Measurements from ENCODE around the gene GPS2.

DNA sequence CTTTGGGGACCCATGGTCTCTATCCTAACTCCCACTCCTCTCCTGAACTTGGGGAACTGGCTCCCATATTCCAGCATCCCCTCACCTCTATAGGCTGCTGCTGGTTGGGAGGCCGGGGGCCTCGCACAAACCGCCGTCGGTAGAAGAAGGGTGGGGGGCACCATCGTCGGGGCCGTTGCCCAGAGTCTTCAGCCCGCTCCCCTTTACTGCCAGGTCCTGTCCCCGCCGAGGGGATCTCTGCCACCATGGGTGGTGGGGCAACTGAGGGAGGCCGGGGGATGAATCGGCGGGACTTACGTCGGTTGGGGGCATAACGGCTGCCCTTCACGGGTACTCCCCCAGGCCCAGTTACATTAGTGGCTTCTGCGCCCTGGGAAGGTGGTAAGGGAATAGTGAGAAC lies 25.0 kb downstream of the GPS2 start:
- TF ChIP-seq, protein P1, sequence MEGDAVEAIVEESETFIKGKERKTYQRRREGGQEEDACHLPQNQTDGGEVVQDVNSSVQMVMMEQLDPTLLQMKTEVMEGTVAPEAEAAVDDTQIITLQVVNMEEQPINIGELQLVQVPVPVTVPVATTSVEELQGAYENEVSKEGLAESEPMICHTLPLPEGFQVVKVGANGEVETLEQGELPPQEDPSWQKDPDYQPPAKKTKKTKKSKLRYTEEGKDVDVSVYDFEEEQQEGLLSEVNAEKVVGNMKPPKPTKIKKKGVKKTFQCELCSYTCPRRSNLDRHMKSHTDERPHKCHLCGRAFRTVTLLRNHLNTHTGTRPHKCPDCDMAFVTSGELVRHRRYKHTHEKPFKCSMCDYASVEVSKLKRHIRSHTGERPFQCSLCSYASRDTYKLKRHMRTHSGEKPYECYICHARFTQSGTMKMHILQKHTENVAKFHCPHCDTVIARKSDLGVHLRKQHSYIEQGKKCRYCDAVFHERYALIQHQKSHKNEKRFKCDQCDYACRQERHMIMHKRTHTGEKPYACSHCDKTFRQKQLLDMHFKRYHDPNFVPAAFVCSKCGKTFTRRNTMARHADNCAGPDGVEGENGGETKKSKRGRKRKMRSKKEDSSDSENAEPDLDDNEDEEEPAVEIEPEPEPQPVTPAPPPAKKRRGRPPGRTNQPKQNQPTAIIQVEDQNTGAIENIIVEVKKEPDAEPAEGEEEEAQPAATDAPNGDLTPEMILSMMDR (IDR thresholded peaks at IDR 0.05; ENCODE audit: poor library complexity): no peak
- no peak for TF ChIP-seq EZH2 (IDR thresholded peaks at IDR 0.05; ENCODE audit: borderline replicate concordance)

Measured in hepatocyte (in vitro differentiated cells).